IMR-90 (cell line): ENCODE data around the gene RAB3C. TPM values are rescaled to one million over a fixed set of nuclear protein-coding genes. Genes with fewer than 3 reads are reported as not detected.

ENCODE experiments used
- BHLHE40 ChIP-seq: fragments of 150-350 bp; IDR thresholded peaks from 2 replicates; pipeline ENCODE4 v1.6.1; 2016; ENCODE audit warnings: mild to moderate bottlenecking, low read depth, low read length
- CEBPB ChIP-seq: IDR thresholded peaks from 2 replicates; pipeline ENCODE4 v1.6.1; 2012; ENCODE audit warnings: low read depth, low read length, improper control_type of control experiment
- CHD1 ChIP-seq: IDR thresholded peaks from 2 replicates; pipeline ENCODE4 v1.6.1; 2012; ENCODE audit warnings: low read depth, low read length, improper control_type of control experiment
- MAFK ChIP-seq: IDR thresholded peaks from 2 replicates; pipeline ENCODE4 v1.6.1; 2012; ENCODE audit warnings: low read depth, low read length, improper control_type of control experiment
- RAD21 ChIP-seq: IDR thresholded peaks from 2 replicates; pipeline ENCODE4 v1.6.1; 2012; ENCODE audit warnings: low read length, improper control_type of control experiment
- USF2 ChIP-seq: fragments of 150-350 bp; IDR thresholded peaks from 2 replicates; pipeline ENCODE4 v1.6.1; 2017; ENCODE audit warnings: mild to moderate bottlenecking, antibody characterized with exemption, low read length, low read depth
- polyA plus RNA-seq, 3 experiments: library from polyadenylated mRNA; depleted of rRNA; stranded (reverse); fragments of >200 nt; gene quantifications; 2 replicates each; pipeline ENCODE4 v1.2.3, GENCODE V29; 2012; ENCODE audit warnings: low replicate concordance in 1 of 3
- total RNA-seq: library from RNA; depleted of rRNA; stranded (reverse); fragments of >200 nt; gene quantifications from 2 replicates; pipeline ENCODE4 v1.2.3, GENCODE V29; 2012

Gene RAB3C
- total and polyA plus RNA-seq, 2 of the 4 experiments (the other 2 are of a cell fraction), result not detected

GRCh38 chr5:58887311-58887710 is 304.4 kb downstream of the RAB3C start (continued):
- TF ChIP-seq USF2 (no peak), CHD1 (no peak), MAFK (no peak), RAD21 (no peak), BHLHE40 (no peak), CEBPB (no peak)
